Dermis blood vessel endothelial cell (primary cell): Measurements from ENCODE around the gene KIF13A. TPM values are rescaled to one million over a fixed set of nuclear protein-coding genes. Genes with fewer than 3 reads are reported as not detected.
A peak's percentile ranks its signal among the peaks of the same experiment; 100 is the strongest.
"Not testable (repeated sequence)": the region's sequence is repeated elsewhere in the genome, so short reads cannot be mapped to it uniquely, and the experiment has no call there.

Experiments used
- DNase-seq: peaks from one replicate; pipeline ENCODE4 v3.0.0; 2010
- total RNA-seq: library from RNA; depleted of rRNA; stranded (reverse); fragments of >200 nt; gene quantifications from 2 replicates; pipeline ENCODE4 v1.2.3, GENCODE V29; 2014

KIF13A gene
- total RNA-seq, 1 donor from 2014 or later = 52.4 TPM

- DNase-seq = no peak
Measured at GRCh38 chr6:17998003-17998402, 10.6 kb upstream of the KIF13A start.

DNA sequence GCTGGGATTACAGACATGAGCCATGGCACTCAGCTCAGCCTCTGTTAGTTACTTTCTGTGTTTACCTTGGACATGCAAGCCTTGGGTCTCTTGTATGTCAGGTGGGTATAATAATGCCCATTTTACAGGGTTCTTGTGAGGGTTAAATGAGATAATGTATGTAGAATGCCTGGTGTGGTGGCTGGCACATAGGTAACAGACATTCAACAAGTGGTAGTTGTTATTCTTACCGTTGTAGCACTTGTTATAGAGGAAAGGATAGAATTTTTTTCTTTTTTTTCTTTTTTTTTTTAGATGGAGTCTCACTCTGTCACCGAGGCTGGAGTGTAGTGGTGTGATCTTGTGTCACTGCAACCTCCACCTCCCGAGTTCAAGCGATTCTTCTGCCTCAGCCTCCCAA is 8.0 kb upstream of the KIF13A start:
- no peak for DNase-seq

DNA sequence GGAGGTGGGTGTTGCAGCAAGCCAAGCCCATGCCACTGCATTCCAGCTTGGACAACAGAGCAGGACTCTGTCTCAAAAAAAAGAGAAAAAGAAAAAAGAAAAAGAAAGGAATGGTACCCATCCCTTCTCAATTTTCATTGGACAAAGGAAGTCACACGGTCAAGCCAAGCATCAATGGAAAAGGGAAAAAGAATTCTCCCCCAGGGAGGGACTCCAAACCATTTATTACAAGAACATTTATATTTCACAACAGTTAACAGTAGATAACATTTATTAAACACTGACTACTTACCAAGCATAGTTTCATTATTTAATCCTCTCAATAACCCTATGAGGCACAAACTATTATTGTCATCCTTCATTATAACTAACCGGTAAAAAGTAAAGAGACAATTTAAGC is 6.6 kb upstream of the KIF13A start:
- no peak for DNase-seq

DNA sequence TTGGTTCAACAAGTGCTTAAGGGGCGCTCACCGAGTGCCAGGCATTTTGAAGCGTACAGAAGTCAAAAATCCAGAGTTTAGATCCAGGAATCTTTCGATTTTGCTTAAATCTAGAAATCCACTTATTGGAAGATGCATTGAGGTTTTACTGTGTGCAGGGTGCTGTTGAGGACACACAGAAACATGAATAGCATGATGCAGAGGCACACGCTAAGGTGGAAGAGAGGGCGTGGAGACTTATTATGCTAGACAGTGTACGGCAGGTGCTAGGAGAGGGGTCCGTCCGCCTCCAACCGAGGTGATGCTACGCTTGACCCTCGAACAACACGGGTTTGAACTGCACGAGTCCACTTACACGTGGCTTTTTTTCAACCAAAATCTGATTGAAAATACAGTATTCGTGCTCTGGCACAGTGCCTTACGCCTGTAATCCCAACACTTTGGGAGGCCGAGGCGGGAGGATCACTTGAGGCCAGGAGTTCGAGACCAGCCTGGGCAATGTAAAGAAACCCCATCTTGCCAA is 1.0 kb upstream of the KIF13A start:
- no peak for DNase-seq

GRCh38 chr6:17987697-17988421 is 424 bp upstream of the KIF13A start:
- peak; percentile 76 for DNase-seq

GRCh38 chr6:17986656-17987446 is 584 bp downstream of the KIF13A start:
- peak; percentile 66 for DNase-seq

GRCh38 chr6:17985934-17986655 is 1.3 kb downstream of the KIF13A start:
- DNase-seq = no peak

- DNase-seq = no peak
Measured at GRCh38 chr6:17984812-17985670, 2.4 kb downstream of the KIF13A start.

DNA sequence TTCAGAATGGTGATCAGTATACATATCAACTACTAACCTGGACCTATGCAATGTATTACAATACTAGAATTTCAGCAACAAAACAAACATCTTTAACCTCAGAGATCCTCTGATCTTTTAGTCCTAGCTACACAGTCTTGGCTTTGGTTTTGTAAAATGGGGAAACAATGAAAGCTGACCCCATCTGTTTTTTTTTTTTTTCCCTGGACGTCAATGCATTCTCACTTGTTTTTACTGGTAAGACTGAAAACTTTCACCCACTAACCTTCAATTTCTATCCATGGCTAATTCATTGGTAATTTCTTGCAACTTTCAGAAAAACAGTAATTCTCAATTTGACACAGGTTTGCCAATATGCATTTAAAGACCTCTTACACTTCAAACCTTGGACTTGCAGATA is 3.0 kb downstream of the KIF13A start:
- DNase-seq = no peak

- DNase-seq = no peak
Measured at GRCh38 chr6:17983730-17984129, 3.7 kb downstream of the KIF13A start.

GRCh38 chr6:17980329-17980728 is 7.1 kb downstream of the KIF13A start:
- DNase-seq = no peak

- no peak for DNase-seq
Measured at GRCh38 chr6:17979479-17979878, 8.0 kb downstream of the KIF13A start.

DNA sequence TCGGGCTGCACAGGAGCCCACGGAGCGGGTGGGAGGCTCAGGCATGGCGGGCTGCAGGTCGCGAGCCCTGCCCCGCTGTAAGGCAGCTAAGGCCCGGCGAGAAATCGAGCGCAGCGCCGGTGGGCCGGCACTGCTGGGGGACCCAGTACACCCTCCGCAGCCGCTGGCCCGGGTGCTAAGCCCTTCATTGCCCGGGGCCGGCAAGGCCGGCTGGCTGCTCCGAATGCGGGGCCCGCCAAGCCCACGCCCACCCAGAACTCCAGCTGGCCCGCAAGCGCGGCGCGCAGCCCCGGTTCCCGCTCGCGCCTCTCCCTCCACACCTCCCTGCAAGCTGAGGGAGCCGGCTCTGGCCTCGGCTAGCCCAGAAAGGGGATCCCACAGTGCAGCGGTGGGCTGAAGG is 11.2 kb downstream of the KIF13A start:
- not testable (repeated sequence) for DNase-seq

- no peak for DNase-seq
Measured at GRCh38 chr6:17974570-17975368, 12.7 kb downstream of the KIF13A start.

DNA sequence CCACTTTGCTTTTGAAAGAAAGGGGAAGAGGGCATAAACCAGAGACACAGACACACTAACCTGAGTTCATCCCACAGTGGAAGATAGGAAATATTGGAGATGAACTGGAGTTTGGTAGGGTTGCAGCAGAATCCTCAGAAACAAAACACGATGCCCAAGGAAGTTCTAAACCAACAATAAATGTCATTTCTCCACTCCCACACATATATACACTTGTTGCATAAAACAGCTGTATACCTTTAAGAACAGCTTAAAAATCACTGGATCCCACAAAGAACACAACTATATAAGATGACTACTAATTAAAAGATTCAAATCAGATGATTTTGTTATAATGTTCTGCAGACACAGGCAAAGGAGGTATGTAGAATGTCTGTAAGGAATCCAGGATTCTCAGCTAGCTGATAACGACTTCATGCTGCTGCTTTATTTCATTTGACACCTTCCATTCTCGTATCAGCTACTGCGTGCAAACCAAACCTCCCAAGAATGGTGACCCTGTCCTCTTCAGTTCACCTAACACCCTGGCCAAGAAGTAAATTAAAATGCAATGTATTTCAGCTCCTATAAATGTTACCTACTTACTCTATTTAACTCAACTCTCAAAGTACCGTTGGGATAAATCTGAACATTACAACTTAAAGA is 14.3 kb downstream of the KIF13A start:
- no peak for DNase-seq

DNA sequence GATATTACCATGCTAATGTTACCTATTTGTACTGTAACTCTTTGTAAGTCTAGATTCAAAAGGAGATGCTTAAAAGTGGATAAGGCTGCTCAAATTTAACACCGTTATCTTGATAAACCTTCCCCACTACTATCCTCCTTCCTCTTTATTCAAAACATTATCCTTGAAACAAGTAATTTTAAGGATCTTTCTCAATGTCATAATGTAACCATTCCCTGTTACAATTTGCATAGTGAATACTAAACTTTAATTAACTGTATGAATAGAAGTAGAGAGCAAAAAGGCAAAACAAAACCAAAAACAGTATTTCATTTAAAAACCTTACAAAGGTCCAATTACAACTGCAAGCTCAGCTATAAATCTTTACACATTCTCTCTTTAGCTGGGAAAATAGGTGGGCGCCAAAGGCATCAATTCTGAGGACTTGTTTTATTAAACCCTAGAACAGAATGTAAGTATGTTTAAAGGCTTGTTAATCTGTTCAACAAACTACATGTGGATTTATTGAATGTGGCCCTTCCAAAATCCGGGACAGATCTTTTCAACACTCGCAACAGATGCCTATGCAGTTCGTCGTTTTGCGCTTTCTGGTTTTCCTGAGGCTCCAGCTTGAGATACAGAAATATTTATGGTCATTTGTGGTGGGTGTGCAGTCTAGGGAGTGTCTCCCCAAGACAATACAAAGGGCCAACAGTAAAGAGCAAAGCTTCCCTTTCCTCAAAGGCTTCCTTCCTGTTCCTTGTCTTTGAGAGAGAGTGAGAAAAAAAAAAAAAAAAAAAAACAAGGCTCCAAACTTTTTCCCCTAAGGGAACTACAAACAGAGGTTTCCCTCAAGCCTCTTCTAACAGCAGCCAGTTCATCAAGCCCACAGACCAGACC is 15.1 kb downstream of the KIF13A start:
- peak; percentile 40 for DNase-seq

DNA sequence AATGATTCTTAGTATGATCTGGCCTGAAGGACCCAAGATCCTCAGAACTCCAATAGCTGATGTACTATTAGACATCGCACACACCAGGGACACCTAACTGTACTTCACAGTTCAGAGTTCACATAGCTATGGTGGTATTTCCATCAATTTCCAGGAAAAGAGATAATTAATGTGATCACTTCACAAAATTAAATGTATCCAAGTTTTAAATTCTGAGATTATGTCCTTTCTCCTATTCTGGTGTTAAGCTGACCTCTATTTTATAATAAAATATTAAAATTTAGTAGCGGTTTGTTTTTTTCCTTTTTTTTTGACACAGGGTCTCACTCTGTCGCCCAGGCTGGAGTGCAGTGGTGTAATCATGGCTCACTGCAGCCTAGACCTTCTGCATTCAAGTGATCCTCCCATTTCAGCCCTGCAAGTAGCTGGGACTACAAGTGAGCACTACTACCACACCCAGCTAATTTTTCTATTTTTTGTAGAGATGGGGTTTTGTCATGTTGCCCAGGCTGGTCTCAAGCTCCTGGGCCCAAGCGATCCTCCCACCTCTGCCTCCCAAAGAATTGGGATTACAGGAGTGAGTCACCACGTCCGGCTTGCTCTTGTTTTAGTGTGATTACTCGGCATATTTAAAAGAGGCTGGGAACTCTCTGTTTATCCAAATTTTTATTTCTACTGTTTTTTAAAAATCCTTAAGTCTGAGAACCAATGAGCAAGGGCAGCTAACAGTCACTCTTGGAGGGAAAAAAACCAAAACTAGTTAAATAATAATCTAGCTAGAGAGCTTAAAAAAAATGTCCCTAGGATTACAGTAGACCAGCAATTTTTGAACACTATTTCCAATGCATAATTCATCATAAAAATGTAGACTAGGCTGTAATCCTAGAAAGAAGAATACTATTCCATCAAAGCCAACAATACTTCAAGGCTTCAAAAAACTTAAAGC is 16.0 kb downstream of the KIF13A start:
- DNase-seq = peak; percentile 67

DNA sequence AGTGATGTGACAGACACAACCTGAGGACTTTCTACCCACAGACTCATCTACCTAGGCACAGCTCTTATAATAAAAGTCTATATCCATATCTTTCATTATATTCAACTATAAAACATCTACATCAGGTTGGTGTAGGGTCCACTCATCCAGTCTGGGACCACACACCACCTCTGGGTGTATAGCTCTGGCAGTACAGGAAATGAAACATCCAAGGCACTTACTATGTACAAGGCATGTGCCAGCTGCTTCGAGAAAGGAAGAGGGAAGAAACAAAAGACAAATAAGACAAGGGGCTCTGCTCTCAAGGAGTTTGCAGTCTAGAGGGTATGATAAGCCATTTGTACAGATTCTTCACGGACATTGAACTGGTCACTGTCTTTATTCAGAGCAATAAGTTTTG is 18.6 kb downstream of the KIF13A start:
- DNase-seq = no peak
